ENCODE results near the gene GLI3. TPM values are rescaled to one million over a fixed set of nuclear protein-coding genes. Genes with fewer than 3 reads are reported as not detected.

GLI3 gene
- total RNA-seq, 4 donors from 2014 or later: 3.0 to 9.0 (median 4.2) TPM

GRCh38 chr7:41911792-41912191 lies 325.2 kb downstream of the GLI3 start:
- Histone ChIP-seq H3K36me3 (no peaks in the 10 kb centered on the region), H3K4me3 (no peak overlapping the region), H3K9me3 (no peaks in the 10 kb centered on the region), H3K27me3 (no peaks in the 10 kb centered on the region), H3K4me1 (peaks cover 0 to 7% (median 0%) of the 10 kb centered on the region in 3 donors), H3K27ac (no peak overlapping the region)
- intact Hi-C loops (cut with DNase I): no loop called here
- DNase-seq: no peak
- TF ChIP-seq POLR2A (IDR thresholded peaks at IDR 0.05) (no peak), CTCF (IDR thresholded peaks at IDR 0.05) (no peak)
- WGBS, 2 donors: 60 to 70% methylated on average over 2 of the region's 2 CpGs

Small RNA genes lying within 50 kb of the gene (small RNA-seq; reads per million reads assigned to genes)
- 0 to 0.14 (median 0) reads per million in 4 donors for gene HMGN2P30
